Endometrium (tissue), 2 donors: ENCODE data around the gene TTC3.

Experiments
- FAIRE-seq: peaks from 2 replicates; lab custom pipeline; 2012; peaks lifted over from hg19 to GRCh38; lab: Jason Lieb, UNC
- donor health status: control.
- donor health status: control.

TTC3 gene

DNA sequence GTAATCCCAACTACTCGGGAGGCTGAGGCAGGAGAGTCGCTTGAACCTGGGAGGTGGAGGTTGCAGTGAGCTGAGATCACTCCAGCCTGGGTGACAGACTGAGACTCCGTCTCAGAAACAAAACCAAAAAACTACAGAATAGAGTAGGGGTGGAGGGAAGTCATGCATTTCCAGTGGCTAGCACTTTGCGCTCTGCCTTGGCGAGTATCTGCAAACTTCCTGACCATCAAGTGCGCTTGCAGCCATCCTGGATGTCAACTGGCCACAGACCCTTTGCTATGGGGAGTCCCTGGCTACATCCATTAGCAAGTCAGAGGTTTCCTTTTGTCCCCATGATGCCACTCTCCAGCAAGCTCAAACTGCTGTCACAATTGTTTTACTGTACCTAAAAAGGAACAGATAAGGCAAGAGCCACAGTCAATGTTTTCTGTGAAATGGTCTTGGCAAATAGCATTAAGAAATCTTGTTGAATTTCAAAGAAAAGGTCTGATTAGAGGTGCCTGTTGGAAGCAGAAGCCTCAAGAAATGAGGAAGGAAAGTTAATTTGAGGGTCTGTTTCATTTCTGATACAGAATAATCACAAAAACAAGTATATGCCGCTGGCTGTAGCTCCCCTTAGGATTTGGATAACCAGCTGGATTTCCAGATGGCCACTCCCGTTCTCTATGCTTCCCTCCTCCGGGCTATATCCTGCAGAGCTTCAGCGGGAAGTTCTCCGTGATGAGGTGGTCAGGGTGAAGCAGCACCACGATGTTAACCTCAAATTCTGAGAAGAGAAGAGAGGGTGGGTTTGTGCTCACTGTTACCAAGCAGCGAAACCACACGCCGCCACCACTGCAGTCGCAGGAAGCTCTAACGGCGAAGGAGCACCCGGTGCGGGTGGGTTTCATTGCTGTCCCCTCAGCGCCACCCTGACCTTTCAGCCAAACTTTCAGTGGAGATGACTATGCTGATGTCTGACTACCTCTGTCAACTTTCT is 152.1 kb downstream of the TTC3 start:
- FAIRE-seq, result no peak

- no peak for FAIRE-seq
These were observed 153.2 kb downstream of the TTC3 start for GRCh38 chr21:37226041-37226920.

- FAIRE-seq, result no peak
These were observed 154.3 kb downstream of the TTC3 start for GRCh38 chr21:37227071-37228002.

DNA sequence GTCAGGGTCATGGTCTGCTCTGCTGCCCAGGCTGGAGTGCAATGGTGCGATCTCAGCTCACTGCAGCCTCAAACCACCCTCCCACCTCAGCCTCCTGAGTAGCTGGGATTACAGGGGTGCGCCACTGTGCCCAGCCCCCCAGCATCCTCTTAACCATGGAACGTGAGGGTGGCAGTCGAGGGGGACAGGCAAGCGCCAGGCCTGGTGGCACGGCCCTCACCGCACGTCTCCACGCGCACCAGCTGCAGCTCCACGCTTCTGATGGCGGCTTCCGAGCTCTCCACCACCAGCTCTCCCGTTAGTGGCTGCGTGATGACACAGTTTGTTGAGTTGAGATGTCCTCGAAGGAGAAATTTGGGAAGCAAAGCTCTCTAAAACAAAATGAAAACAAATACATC is 154.9 kb downstream of the TTC3 start:
- no peak for FAIRE-seq

- no peak for FAIRE-seq
These were observed 157.7 kb downstream of the TTC3 start for GRCh38 chr21:37230632-37231248.

- no peak for FAIRE-seq
These were observed 158.2 kb downstream of the TTC3 start for GRCh38 chr21:37231249-37231645.

DNA sequence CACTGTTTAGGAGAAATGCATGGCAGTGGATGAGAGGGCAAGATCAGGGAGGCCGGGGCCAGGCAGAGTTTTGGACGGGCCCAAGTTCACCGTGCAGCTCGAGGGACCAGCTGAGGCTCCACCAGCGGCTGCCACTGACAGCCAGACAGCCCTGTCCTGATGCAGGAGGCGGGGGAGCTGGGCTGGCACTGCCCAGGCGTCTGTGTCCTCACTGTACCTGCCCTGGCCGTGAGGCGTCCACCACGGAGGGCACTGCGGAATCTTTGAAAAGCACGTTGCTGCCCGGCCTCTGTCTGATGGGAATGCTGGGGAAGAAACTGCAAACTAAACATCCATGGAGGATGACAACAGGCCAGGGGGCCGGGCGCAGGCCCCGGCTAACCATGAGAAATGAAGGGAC is 158.6 kb downstream of the TTC3 start:
- no peak for FAIRE-seq

GRCh38 chr21:37232274-37233018 is 159.4 kb downstream of the TTC3 start:
- no peak for FAIRE-seq

DNA sequence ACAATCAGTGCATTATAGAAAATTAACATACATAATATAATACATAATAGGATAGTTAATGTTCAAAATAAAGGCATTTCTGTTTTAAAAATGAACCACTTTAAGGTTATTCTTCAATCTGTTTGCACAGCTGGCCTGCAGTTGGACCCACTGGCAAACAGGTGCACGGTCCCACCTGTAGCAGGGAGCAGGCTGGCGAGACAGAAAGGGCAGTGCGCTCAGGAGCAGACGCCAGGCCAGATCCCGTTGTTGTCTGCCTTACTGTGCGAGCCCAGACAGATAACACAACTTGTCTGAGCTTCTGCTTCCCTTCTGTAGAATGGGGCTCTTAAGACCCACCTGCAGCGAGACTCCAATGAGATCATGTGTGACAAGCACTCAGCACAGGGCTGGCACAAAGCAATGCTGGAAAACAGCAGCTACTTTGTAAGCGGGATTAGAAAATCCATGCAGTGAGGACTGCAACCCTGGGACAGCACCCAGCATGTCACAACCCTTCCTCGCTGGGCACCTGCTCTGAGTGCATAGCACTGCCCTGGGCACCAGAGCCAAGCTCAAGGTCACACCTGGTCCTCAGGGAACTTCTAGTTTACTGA is 160.6 kb downstream of the TTC3 start:
- no peak for FAIRE-seq

- no peak for FAIRE-seq
These were observed 164.3 kb downstream of the TTC3 start for GRCh38 chr21:37237346-37237745.

DNA sequence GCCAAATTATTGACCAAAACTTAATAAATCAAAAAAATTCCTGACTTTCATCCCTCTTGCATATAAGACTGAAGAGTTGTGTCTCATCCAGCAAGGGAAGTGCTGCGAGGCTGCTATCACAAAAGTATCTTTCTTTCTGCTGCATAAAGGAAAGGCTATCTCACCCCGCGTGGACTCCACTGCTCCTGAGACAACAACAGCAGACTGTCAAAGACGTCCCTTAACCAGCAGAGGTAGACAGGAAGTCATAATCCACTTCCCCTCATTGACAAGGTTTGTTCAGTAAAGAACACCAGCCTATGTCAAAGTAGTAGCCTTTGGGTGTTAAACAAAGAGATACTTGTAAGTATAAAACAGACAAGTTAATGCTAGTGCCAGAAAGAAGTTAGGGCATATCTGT is 164.7 kb downstream of the TTC3 start:
- no peak for FAIRE-seq

DNA sequence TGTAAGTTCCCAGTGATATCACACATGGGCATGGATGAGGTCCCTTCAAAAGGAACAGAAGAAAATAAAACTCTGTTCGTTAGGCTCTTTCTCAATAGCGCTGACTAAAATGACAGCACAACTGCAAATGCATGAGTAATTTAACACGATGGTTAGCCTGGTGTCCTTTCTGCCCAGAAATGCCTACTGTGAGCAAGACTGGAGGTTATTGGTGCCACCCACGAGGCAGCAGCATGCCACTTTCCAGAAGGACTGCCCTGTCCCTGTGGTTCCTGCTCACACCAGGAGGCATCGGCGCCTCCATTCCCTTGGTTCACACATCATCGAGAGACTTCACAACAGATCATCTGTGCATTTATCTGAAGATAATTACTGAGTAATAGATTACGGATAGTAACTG is 167.9 kb downstream of the TTC3 start:
- no peak for FAIRE-seq

GRCh38 chr21:37241426-37241825 is 168.4 kb downstream of the TTC3 start:
- no peak for FAIRE-seq

DNA sequence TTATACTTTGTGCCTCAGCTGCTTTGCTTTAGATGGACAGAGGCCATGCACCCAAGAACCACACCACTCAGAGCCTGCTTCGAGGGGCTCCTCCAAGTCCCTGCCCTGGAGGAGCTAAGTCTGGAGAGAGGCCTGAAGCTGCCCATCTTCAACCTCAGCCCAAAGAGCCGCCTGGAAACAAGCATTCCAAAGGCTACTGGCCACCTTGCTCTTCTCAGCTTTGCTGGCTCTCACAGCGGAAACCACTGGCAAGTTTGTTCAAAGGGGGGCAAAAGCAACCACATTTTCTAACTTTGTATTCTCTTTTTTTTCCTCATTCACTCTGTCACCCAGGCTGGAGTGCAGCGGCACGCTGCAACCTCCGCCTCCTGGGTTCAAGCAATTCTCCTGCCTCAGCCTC is 170.9 kb downstream of the TTC3 start:
- FAIRE-seq, result no peak

GRCh38 chr21:37244501-37245095 is 171.5 kb downstream of the TTC3 start:
- FAIRE-seq, result no peak

DNA sequence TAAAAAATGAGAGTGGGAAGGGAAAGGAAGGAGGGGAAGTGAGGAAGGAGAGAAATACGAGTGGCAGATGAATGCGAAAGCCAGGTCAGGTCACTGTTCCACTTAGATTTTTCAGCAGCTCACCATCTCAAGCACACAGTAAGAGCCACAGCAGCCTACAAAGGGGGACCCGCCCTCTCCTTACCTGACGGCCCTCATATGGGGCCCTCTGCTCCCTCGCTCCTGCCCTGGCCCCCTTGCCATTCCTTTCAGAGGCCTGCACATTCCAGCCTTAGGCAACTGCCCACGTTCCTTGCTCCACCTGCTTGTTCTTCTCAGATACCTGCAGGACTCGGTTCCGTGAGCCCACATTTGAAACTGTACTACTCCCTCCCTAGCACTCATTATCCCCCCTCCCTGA is 172.1 kb downstream of the TTC3 start:
- FAIRE-seq, result no peak

- no peak for FAIRE-seq
These were observed 175.2 kb downstream of the TTC3 start for GRCh38 chr21:37248298-37248697.

DNA sequence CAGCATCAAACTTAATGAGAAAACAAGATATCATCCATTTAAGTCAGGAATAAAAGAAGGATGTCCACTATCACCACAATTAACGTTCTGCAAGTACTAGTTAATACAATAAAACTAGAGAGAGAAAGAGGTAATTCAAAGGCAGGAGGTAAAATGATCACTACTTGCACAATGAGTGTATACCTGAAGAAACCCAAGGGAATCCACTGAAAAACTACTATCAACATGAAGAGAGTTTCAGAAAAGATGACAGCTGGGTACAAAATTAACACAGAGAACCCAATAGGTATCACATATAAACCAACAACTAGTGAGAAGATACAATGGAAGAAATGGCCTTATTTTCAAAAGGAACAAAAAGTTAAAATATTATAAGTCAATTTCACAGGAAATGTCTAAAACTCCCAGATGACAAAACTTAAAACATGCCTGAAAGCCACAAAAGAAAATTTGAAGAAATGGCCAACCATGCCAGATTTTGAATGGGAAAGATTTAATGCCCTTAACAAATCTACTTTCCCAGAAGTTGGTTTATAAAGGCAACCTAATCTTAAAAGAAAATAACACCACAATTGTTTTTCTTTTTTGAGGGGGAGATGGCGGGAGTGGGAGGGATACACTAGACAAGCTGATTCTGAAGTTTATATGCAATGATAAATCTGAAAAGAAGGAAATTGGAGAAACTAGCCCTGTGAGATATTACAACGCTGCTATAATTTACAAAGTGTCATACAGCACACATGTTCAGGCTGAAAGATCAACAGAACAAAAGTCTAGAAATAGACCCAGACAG is 176.3 kb downstream of the TTC3 start:
- FAIRE-seq, result peak; percentile 93

GRCh38 chr21:37251294-37251634 is 178.2 kb downstream of the TTC3 start:
- FAIRE-seq, result no peak
